Subcutaneous abdominal adipose tissue (tissue), 5 donors: ENCODE data around the gene MED16.

ENCODE experiments used
- H3K27ac ChIP-seq: one replicate; pipeline ENCODE4 v1.7.0; 2013; ENCODE audit warnings: low read depth, mild to moderate bottlenecking, inconsistent platforms, low read length, moderate library complexity
- H3K27me3 ChIP-seq, 5 donors: one replicate each; pipeline ENCODE4 v1.7.0; 2013; ENCODE audit warnings: low read length in 5 of 5, inconsistent platforms in 1 of 5; ENCODE audit not compliant: control insufficient read depth in 5 of 5, insufficient read depth in 4 of 5
- H3K36me3 ChIP-seq, 5 donors: one replicate each; pipeline ENCODE4 v1.7.0; 2013; ENCODE audit warnings: low read length in 5 of 5; ENCODE audit not compliant: control insufficient read depth in 5 of 5, insufficient read depth in 5 of 5
- H3K4me1 ChIP-seq, 5 donors: one replicate each; pipeline ENCODE4 v1.7.0; 2013; ENCODE audit warnings: low read length in 5 of 5, mild to moderate bottlenecking in 3 of 5, moderate library complexity in 1 of 5; ENCODE audit not compliant: control insufficient read depth in 5 of 5, insufficient read depth in 5 of 5
- H3K4me3 ChIP-seq, 5 donors: one replicate each; pipeline ENCODE4 v1.7.0; 2013; ENCODE audit warnings: low read length in 5 of 5, low read depth in 1 of 5
- H3K9ac ChIP-seq, 5 donors: one replicate each; pipeline ENCODE4 v1.7.0; 2013; ENCODE audit warnings: low read length in 5 of 5, mild to moderate bottlenecking in 4 of 5, moderate library complexity in 3 of 5
- H3K9me3 ChIP-seq, 5 donors: one replicate each; pipeline ENCODE4 v1.7.0; 2013; ENCODE audit warnings: low read length in 5 of 5; ENCODE audit not compliant: control insufficient read depth in 5 of 5
- donor health status: healthy.
- donor health status: healthy.
- donor health status: healthy.
- donor health status: healthy.
- donor health status: healthy.

Gene MED16

GRCh38 chr19:871446-872265 is 21.3 kb downstream of the MED16 start:
- H3K9me3 ChIP-seq: no peaks in the 10 kb centered on the region
- no peak overlapping the region for H3K9ac ChIP-seq
- peaks cover 2 to 34% (median 21%) of the 10 kb centered on the region in 5 donors for H3K4me1 ChIP-seq
- no peak overlapping the region for H3K27ac ChIP-seq
- H3K27me3 ChIP-seq: no peaks in the 10 kb centered on the region
- no peak overlapping the region for H3K4me3 ChIP-seq
- H3K36me3 ChIP-seq: peaks cover 0 to 59% (median 54%) of the 10 kb centered on the region in 5 donors

- H3K36me3 ChIP-seq: peaks cover 0 to 52% (median 48%) of the 10 kb centered on the region in 5 donors
- peaks cover 2 to 34% (median 21%) of the 10 kb centered on the region in 5 donors for H3K4me1 ChIP-seq
- no peak overlapping the region for H3K4me3 ChIP-seq
- H3K27ac ChIP-seq: peak overlapping the region; percentile 84
- no peak overlapping the region for H3K9ac ChIP-seq
- H3K27me3 ChIP-seq: no peaks in the 10 kb centered on the region
- no peaks in the 10 kb centered on the region for H3K9me3 ChIP-seq
Measured at GRCh38 chr19:870963-871401, 22.0 kb downstream of the MED16 start.

- no peak overlapping the region for H3K9ac ChIP-seq
- peak overlapping the region; percentile 84 for H3K27ac ChIP-seq
- H3K4me3 ChIP-seq: no peak overlapping the region
- H3K27me3 ChIP-seq: no peaks in the 10 kb centered on the region
- no peaks in the 10 kb centered on the region for H3K9me3 ChIP-seq
- H3K36me3 ChIP-seq: peaks cover 0 to 46% (median 41%) of the 10 kb centered on the region in 5 donors
- peaks cover 2 to 34% (median 21%) of the 10 kb centered on the region in 5 donors for H3K4me1 ChIP-seq
Measured at GRCh38 chr19:870314-870713, 22.7 kb downstream of the MED16 start.

- Histone ChIP-seq H3K36me3 (peaks cover 0 to 39% (median 37%) of the 10 kb centered on the region in 5 donors), H3K27me3 (no peaks in the 10 kb centered on the region), H3K4me3 (no peak overlapping the region), H3K9me3 (no peaks in the 10 kb centered on the region), H3K9ac (peak overlapping the region in 2 of 5 donors; percentile 20 to 64), H3K27ac (peak overlapping the region; percentile 84), H3K4me1 (peaks cover 2 to 34% (median 21%) of the 10 kb centered on the region in 5 donors)
Measured at GRCh38 chr19:869245-870177, 23.5 kb downstream of the MED16 start.

- H3K27ac ChIP-seq: peak overlapping the region; percentile 69
- no peak overlapping the region for H3K4me3 ChIP-seq
- H3K9ac ChIP-seq: peak overlapping the region in 2 of 5 donors; percentile 20 to 30
- H3K4me1 ChIP-seq: peaks cover 2 to 37% (median 21%) of the 10 kb centered on the region in 5 donors
- peaks cover 0 to 38% (median 35%) of the 10 kb centered on the region in 5 donors for H3K36me3 ChIP-seq
- H3K27me3 ChIP-seq: no peaks in the 10 kb centered on the region
- no peaks in the 10 kb centered on the region for H3K9me3 ChIP-seq
Measured at GRCh38 chr19:868458-869244, 24.3 kb downstream of the MED16 start.

GRCh38 chr19:867855-868457 is 25.0 kb downstream of the MED16 start:
- Histone ChIP-seq H3K9ac (no peak overlapping the region), H3K27ac (no peak overlapping the region), H3K27me3 (no peaks in the 10 kb centered on the region), H3K4me1 (peaks cover 2 to 38% (median 25%) of the 10 kb centered on the region in 5 donors), H3K4me3 (no peak overlapping the region), H3K9me3 (no peaks in the 10 kb centered on the region), H3K36me3 (peaks cover 0 to 37% (median 31%) of the 10 kb centered on the region in 5 donors)

GRCh38 chr19:867301-867793 is 25.6 kb downstream of the MED16 start:
- H3K27ac ChIP-seq: no peak overlapping the region

GRCh38 chr19:866769-867300 is 26.2 kb downstream of the MED16 start:
- Histone ChIP-seq H3K9me3 (no peaks in the 10 kb centered on the region), H3K27ac (no peak overlapping the region), H3K27me3 (no peaks in the 10 kb centered on the region), H3K4me1 (peaks cover 2 to 37% (median 26%) of the 10 kb centered on the region in 5 donors), H3K4me3 (no peak overlapping the region), H3K36me3 (peaks cover 0 to 39% (median 31%) of the 10 kb centered on the region in 5 donors), H3K9ac (no peak overlapping the region)

More at GRCh38 chr19:867301-867793, 25.6 kb downstream of the MED16 start:
- Histone ChIP-seq H3K27me3 (no peaks in the 10 kb centered on the region), H3K9me3 (no peaks in the 10 kb centered on the region), H3K4me3 (no peak overlapping the region), H3K9ac (no peak overlapping the region), H3K36me3 (peaks cover 0 to 39% (median 31%) of the 10 kb centered on the region in 5 donors), H3K4me1 (peaks cover 2 to 42% (median 31%) of the 10 kb centered on the region in 5 donors)

GRCh38 chr19:863315-863620 is 29.7 kb downstream of the MED16 start:
- Histone ChIP-seq H3K9me3 (no peaks in the 10 kb centered on the region), H3K4me1 (peaks cover 3 to 42% (median 34%) of the 10 kb centered on the region in 5 donors), H3K27me3 (peaks cover 0 to 4% (median 0%) of the 10 kb centered on the region in 5 donors), H3K9ac (no peak overlapping the region), H3K27ac (no peak overlapping the region), H3K36me3 (peaks cover 0 to 20% (median 10%) of the 10 kb centered on the region in 5 donors), H3K4me3 (peak overlapping the region in 2 of 5 donors; percentile 9 to 30)
